ENCODE measurements around the gene PAPPA.

GRCh38 chr9:116435706-116436105 lies 282.1 kb downstream of the PAPPA start:
- TF ChIP-seq CTCF (IDR thresholded peaks at IDR 0.05; ENCODE audit: low read depth, low read length) (no peak), POLR2A (IDR thresholded peaks at IDR 0.05; ENCODE audit: extremely low read depth, insufficient read length) (no peak), MAX (IDR thresholded peaks at IDR 0.05; ENCODE audit: low read depth, low read length) (no peak)
